Activated CD8-positive, alpha-beta memory T cell treated with anti-CD3 and anti-CD28 coated beads, Interleukin-2, amount 50 U/mL, for 48 hours (primary cell): Measurements from ENCODE around the gene DHRS13.

Experiments
- DNase-seq: peaks from one replicate; pipeline ENCODE4 v3.0.0-alpha.2; 2020

The DHRS13 gene

GRCh38 chr17:28856028-28856574 lies 46.8 kb downstream of the DHRS13 start:
- no peak for DNase-seq

GRCh38 chr17:28855336-28855679 lies 47.6 kb downstream of the DHRS13 start:
- no peak for DNase-seq

GRCh38 chr17:28854457-28855335 lies 48.2 kb downstream of the DHRS13 start, which contains the start of gene ERAL1:
ERAL1 (plus strand) TSS chr17:28855016; CDS start chr17:28855035, 19 bp downstream.
- DNase-seq = peak; percentile 89

- no peak for DNase-seq
Measured at GRCh38 chr17:28853295-28853694, 49.6 kb downstream of the DHRS13 start.

GRCh38 chr17:28849281-28849680 lies 53.6 kb downstream of the DHRS13 start:
- no peak for DNase-seq

- peak; percentile 90 for DNase-seq
Measured at GRCh38 chr17:28848667-28849066, 54.2 kb downstream of the DHRS13 start.
